Pulmonary artery endothelial cell (primary cell): ENCODE data around the gene CYP27B1. TPM values are rescaled to one million over a fixed set of nuclear protein-coding genes. Genes with fewer than 3 reads are reported as not detected.

ENCODE experiments used
- DNase-seq: peaks from one replicate; pipeline ENCODE4 v3.0.0-alpha.2; 2011; ENCODE audit warnings: low read depth, low spot score
- total RNA-seq: library from RNA; depleted of rRNA; stranded (reverse); fragments of >200 nt; gene quantifications from 2 replicates; pipeline ENCODE4 v1.2.3, GENCODE V29; 2014

Gene CYP27B1
- total RNA-seq: 0.35 and 0.66 TPM in 2 replicates

GRCh38 chr12:57766464-57767304 lies at the start of gene CYP27B1:
Gene CYP27B1 (minus strand): TSS chr12:57767078. CDS start chr12:57767041, 37 bp downstream.
- no peak for DNase-seq

- DNase-seq: no peak
Observed at GRCh38 chr12:57816001-57816854, 49.4 kb upstream of the CYP27B1 start.

- no peak for DNase-seq
Observed at GRCh38 chr12:57815177-57816000, 48.5 kb upstream of the CYP27B1 start.

- no peak for DNase-seq
Observed at GRCh38 chr12:57813971-57814772, 47.3 kb upstream of the CYP27B1 start.

GRCh38 chr12:57813111-57813970 lies 46.5 kb upstream of the CYP27B1 start:
- DNase-seq: no peak

GRCh38 chr12:57811028-57811755 lies 44.3 kb upstream of the CYP27B1 start:
- DNase-seq: no peak

GRCh38 chr12:57810450-57810849 lies 43.6 kb upstream of the CYP27B1 start:
- no peak for DNase-seq

- no peak for DNase-seq
Observed at GRCh38 chr12:57809425-57809824, 42.5 kb upstream of the CYP27B1 start.

- DNase-seq: no peak
Observed at GRCh38 chr12:57808351-57808750, 41.5 kb upstream of the CYP27B1 start.

- DNase-seq: no peak
Observed at GRCh38 chr12:57807285-57807684, 40.4 kb upstream of the CYP27B1 start.

- no peak for DNase-seq
Observed at GRCh38 chr12:57806677-57807076, 39.8 kb upstream of the CYP27B1 start.

- DNase-seq: no peak
Observed at GRCh38 chr12:57803319-57803893, 36.5 kb upstream of the CYP27B1 start.

GRCh38 chr12:57802607-57803006 lies 35.7 kb upstream of the CYP27B1 start:
- DNase-seq: no peak

- no peak for DNase-seq
Observed at GRCh38 chr12:57800965-57801364, 34.1 kb upstream of the CYP27B1 start.

GRCh38 chr12:57797933-57798332 lies 31.1 kb upstream of the CYP27B1 start:
- DNase-seq: no peak

- no peak for DNase-seq
Observed at GRCh38 chr12:57796996-57797395, 30.1 kb upstream of the CYP27B1 start.

GRCh38 chr12:57795354-57795753 lies 28.5 kb upstream of the CYP27B1 start:
- DNase-seq: no peak

- no peak for DNase-seq
Observed at GRCh38 chr12:57793920-57794319, 27.0 kb upstream of the CYP27B1 start.

GRCh38 chr12:57783861-57784260 lies 17.0 kb upstream of the CYP27B1 start:
- no peak for DNase-seq
